A549 (cell line): ENCODE results near the gene GLCE. TPM values are rescaled to one million over a fixed set of nuclear protein-coding genes. Genes with fewer than 3 reads are reported as not detected.

ENCODE experiments used
- ATAC-seq, 2 experiments: fragments of 200-7000 bp in 1 of 2; fragments of >200 bp in 1 of 2; cut with Nextera tagmentation in 1 of 2; cut with Tn5 transposase in 1 of 2; 3 replicates each; pipeline versions ENCODE4 v1.8.0 to v1.9.1; 2018 to 2020; ENCODE audit warnings: mild to moderate bottlenecking in 1 of 2, moderate library complexity in 1 of 2
- CTCF ChIA-PET: fragments of 300-600 bp; sonication (Branson Sonifier 250); formaldehyde crosslinking; extraction: SDS; loops from one replicate; lab custom pipeline; 2021; ENCODE audit warnings: antibody characterized with exemption, inconsistent platforms; lab: Yijun Ruan, JAX
- POLR2A ChIA-PET: fragments of 350-600 bp; formaldehyde crosslinking; extraction: SDS; loops from one replicate; lab custom pipeline; 2021; ENCODE audit warnings: antibody characterized with exemption, inconsistent platforms; lab: Yijun Ruan, JAX
- DNase-seq, 2 experiments: peaks; one replicate each; pipeline versions ENCODE4 v3.0.0 to v3.0.0-alpha.2; 2011 to 2016; ENCODE audit warnings: low read depth in 1 of 2, low spot score in 1 of 2
- FAIRE-seq: peaks from 2 replicates; lab custom pipeline; 2011; peaks lifted over from hg19 to GRCh38; lab: Jason Lieb, UNC
- H3K27ac ChIP-seq, 2 experiments: fragments of >200 bp; sonication (Bioruptor Twin); formaldehyde crosslinking; 3 replicates each; pipeline ENCODE4 v1.5.1; 2016 to 2017
- H3K4me1 ChIP-seq: fragments of >200 bp; sonication (Bioruptor Twin); formaldehyde crosslinking; 3 replicates; pipeline ENCODE4 v1.6.1; 2016
- H3K4me2 ChIP-seq: fragments of >200 bp; sonication (Bioruptor Twin); formaldehyde crosslinking; 3 replicates; pipeline ENCODE4 v1.6.1; 2016
- H3K4me3 ChIP-seq: fragments of >200 bp; sonication (Bioruptor Twin); formaldehyde crosslinking; 3 replicates; pipeline ENCODE4 v1.5.1; 2016
- H3K9me3 ChIP-seq: fragments of >200 bp; sonication (Bioruptor Twin); formaldehyde crosslinking; 3 replicates; pipeline ENCODE4 v1.6.1; 2016
- ATOH8 ChIP-seq: fragments of 250-450 bp; sonication (Bioruptor Pico); IDR thresholded peaks from 2 replicates; pipeline ENCODE4 v1.5.0; 2020; ENCODE audit warnings: low read depth, mild to moderate bottlenecking, moderate library complexity
- BHLHE40 ChIP-seq: IDR thresholded peaks from 2 replicates; pipeline ENCODE4 v1.6.1; 2012; ENCODE audit warnings: low read depth, low read length, inconsistent platforms
- CBX2 ChIP-seq: fragments of 200-600 bp; sonication (generic); IDR thresholded peaks from 2 replicates; pipeline ENCODE4 v1.6.1; 2016; ENCODE audit warnings: low read depth, mild to moderate bottlenecking, borderline replicate concordance
- CBX8 ChIP-seq: fragments of 200-600 bp; sonication (generic); IDR thresholded peaks from 2 replicates; pipeline ENCODE4 v1.6.1; 2016
- CEBPB ChIP-seq, 2 experiments: fragments of >200 bp in 1 of 2; sonication (Bioruptor Twin) in 1 of 2; formaldehyde crosslinking in 1 of 2; IDR thresholded peaks; 2 replicates each; pipeline ENCODE4 v1.6.1; 2012 to 2016
- CHD4 ChIP-seq: fragments of 200-600 bp; sonication (generic); IDR thresholded peaks from 2 replicates; pipeline ENCODE4 v1.6.1; 2016; ENCODE audit warnings: antibody characterized with exemption, mild to moderate bottlenecking, borderline replicate concordance
- ELK1 ChIP-seq: fragments of 150-350 bp; IDR thresholded peaks from 2 replicates; pipeline ENCODE4 v1.6.1; 2014; ENCODE audit warnings: low read depth, mild to moderate bottlenecking, low read length
- EP300 ChIP-seq, 2 experiments: fragments of >200 bp; sonication (Bioruptor Twin); formaldehyde crosslinking; IDR thresholded peaks; 2 replicates in 1 of 2; 3 replicates in 1 of 2; pipeline ENCODE4 v1.6.1; 2016 to 2017
- FOSB ChIP-seq: fragments of 250-450 bp; sonication (Bioruptor Pico); IDR thresholded peaks from 2 replicates; pipeline ENCODE4 v1.5.0; 2020; ENCODE audit warnings: mild to moderate bottlenecking, moderate library complexity
- HDAC2 ChIP-seq: fragments of 200-600 bp; sonication (generic); IDR thresholded peaks from 2 replicates; pipeline ENCODE4 v1.6.1; 2016
- HMGXB4 ChIP-seq: fragments of 250-450 bp; sonication (Bioruptor Pico); IDR thresholded peaks from 2 replicates; pipeline ENCODE4 v1.5.0; 2021; ENCODE audit warnings: mild to moderate bottlenecking, moderate library complexity, borderline replicate concordance
- HOXB5 ChIP-seq: fragments of 250-450 bp; sonication (Bioruptor Pico); IDR thresholded peaks from 2 replicates; pipeline ENCODE4 v1.5.0; 2020; ENCODE audit warnings: mild to moderate bottlenecking, moderate library complexity
- JUN ChIP-seq, 2 experiments: fragments of >200 bp; sonication (Bioruptor Twin); formaldehyde crosslinking; IDR thresholded peaks; 2 replicates in 1 of 2; 3 replicates in 1 of 2; pipeline ENCODE4 v1.6.1; 2016 to 2017
- MAZ ChIP-seq: fragments of 150-350 bp; IDR thresholded peaks from 2 replicates; pipeline ENCODE4 v1.6.1; 2014; ENCODE audit warnings: antibody characterized with exemption, low read depth, low read length, borderline replicate concordance
- MYC ChIP-seq: IDR thresholded peaks from 2 replicates; pipeline ENCODE4 v1.6.1; 2012; ENCODE audit warnings: mild to moderate bottlenecking, inconsistent platforms, low read length, improper control_type of control experiment, borderline replicate concordance
- NR3C1 ChIP-seq: fragments of >200 bp; sonication (Bioruptor Twin); formaldehyde crosslinking; IDR thresholded peaks from 3 replicates; pipeline ENCODE4 v1.6.1; 2017
- PBX3 ChIP-seq: IDR thresholded peaks from 2 replicates; pipeline ENCODE4 v1.6.1; 2012
- RAD21 ChIP-seq, 2 experiments: fragments of >200 bp in 1 of 2; sonication (Bioruptor Twin) in 1 of 2; formaldehyde crosslinking in 1 of 2; IDR thresholded peaks in 1 of 2; conservative IDR thresholded peaks in 1 of 2; 2 replicates in 1 of 2; 3 replicates in 1 of 2; pipeline ENCODE4 v1.6.1; 2012 to 2018; ENCODE audit warnings: inconsistent platforms in 1 of 2
- RCOR1 ChIP-seq: fragments of 150-350 bp; IDR thresholded peaks from 2 replicates; pipeline ENCODE4 v1.6.1; 2014; ENCODE audit warnings: antibody characterized with exemption, low read length, low read depth
- RNF2 ChIP-seq: fragments of 200-600 bp; sonication (generic); IDR thresholded peaks from 2 replicates; pipeline ENCODE4 v1.6.1; 2016; ENCODE audit warnings: low read depth, mild to moderate bottlenecking, antibody characterized with exemption, moderate library complexity, borderline replicate concordance
- SREBF2 ChIP-seq: fragments of 450-650 bp; IDR thresholded peaks from 2 replicates; pipeline ENCODE4 v1.6.1; 2014; ENCODE audit warnings: mild to moderate bottlenecking, moderate library complexity
- TFCP2L1 ChIP-seq: fragments of 250-450 bp; sonication (Bioruptor Pico); IDR thresholded peaks from 2 replicates; pipeline ENCODE4 v1.5.0; 2021; ENCODE audit warnings: mild to moderate bottlenecking
- TP53 ChIP-seq: fragments of 250-450 bp; sonication (Bioruptor Pico); IDR thresholded peaks from 2 replicates; pipeline ENCODE4 v1.5.0; 2021; ENCODE audit warnings: mild to moderate bottlenecking, moderate library complexity
- ZC3H11A ChIP-seq: fragments of 450-650 bp; IDR thresholded peaks from 2 replicates; pipeline ENCODE4 v1.6.1; 2014; ENCODE audit warnings: antibody characterized with exemption, mild to moderate bottlenecking
- WGBS: methylation state at CpG from one replicate; pipeline ENCODE4 v1.1.6; 2017; ENCODE audit errors: missing lambda C conversion rate; 5-methylcytosine and 5-hydroxymethylcytosine counted together
- polyA plus RNA-seq, 4 experiments: library from polyadenylated mRNA; depleted of rRNA in 3 of 4; stranded (reverse); fragments of >200 nt; fragmentation: RNase III in 1 of 4; extraction: RNeasy Plus Mini Kit Qiagen cat#74134 plus additional on column Dnase treatment in 1 of 4; gene quantifications; 2 replicates in 3 of 4; 3 replicates in 1 of 4; pipeline ENCODE4 v1.2.3, GENCODE V29; 2011 to 2017

The GLCE gene
- polyA plus RNA-seq, 2 of the 4 experiments (the other 2 are of a cell fraction), result 19.6 to 41.8 TPM

- peak; percentile 72 for FAIRE-seq
- no peak overlapping the region for H3K4me2 ChIP-seq
- TF ChIP-seq CBX2, result no peak
- no peak for TF ChIP-seq PBX3
- TF ChIP-seq RAD21 (conservative IDR thresholded peaks at IDR 0.05 in 1 of 2, IDR thresholded peaks at IDR 0.05 in 1 of 2), result no peak
- TF ChIP-seq ATOH8 (CRISPR knock-in tag), result no peak
- TF ChIP-seq BHLHE40, result no peak
- no peak for TF ChIP-seq HOXB5
- TF ChIP-seq ZC3H11A, result no peak
- H3K9me3 ChIP-seq, result 0 out of 3 replicates have a peak, but pooled peaks cover 3% of the 10 kb centered on the region
- DNase-seq, result no peak
- H3K27ac ChIP-seq, result no peak overlapping the region
- POLR2A ChIA-PET, result interaction anchor here (1.2 kb wide), 1 partner anchor 15 kb away, joined by 4 read pairs; the partner anchor contains the start of gene GLCE
- ATAC-seq, result no peak
- WGBS, result 79% methylated on average over 1 of the region's 1 CpG
- H3K4me3 ChIP-seq, result no peak overlapping the region
- H3K4me1 ChIP-seq, result peaks cover 9% of the 10 kb centered on the region
- CTCF ChIA-PET, result interaction anchor here (0.8 to 3.9 kb wide), 6 partner anchors 11 to 120 kb away, joined by 3 to 16 read pairs (median 4); partner anchors contain the start of gene GLCE
These were observed 15.2 kb upstream of the GLCE start for GRCh38 chr15:69145149-69145693.

GRCh38 chr15:69145694-69146492 lies 14.5 kb upstream of the GLCE start:
- DNase-seq (no peak), FAIRE-seq (peak; percentile 79), ATAC-seq (peak in 1 of 2 experiments; percentile 34; a peak in 2 of 6 replicates)
- CTCF ChIA-PET, result interaction anchor here (0.8 to 3.9 kb wide), 6 partner anchors 9 to 120 kb away, joined by 3 to 16 read pairs (median 4); partner anchors contain the start of gene GLCE
- POLR2A ChIA-PET, result interaction anchor here (1.2 kb wide), 1 partner anchor 14 kb away, joined by 4 read pairs; the partner anchor contains the start of gene GLCE
- H3K27ac ChIP-seq, result no peak overlapping the region
- H3K4me1 ChIP-seq, result peaks cover 7% of the 10 kb centered on the region
- no peak overlapping the region for H3K4me3 ChIP-seq
- H3K9me3 ChIP-seq, result 0 out of 3 replicates have a peak, but pooled peaks cover 3% of the 10 kb centered on the region
- no peak overlapping the region for H3K4me2 ChIP-seq
- TF ChIP-seq EP300 (IDR thresholded peaks at IDR 0.05) (no peak), MAZ (no peak), HDAC2 (no peak), HMGXB4 (no peak), CBX2 (no peak), TP53 (CRISPR knock-in tag) (no peak), FOSB (CRISPR knock-in tag) (no peak), CHD4 (no peak), JUN (IDR thresholded peaks at IDR 0.05) (no peak), TFCP2L1 (no peak)
- WGBS, result 41% methylated on average over 7 of the region's 7 CpGs

- H3K4me3 ChIP-seq, result no peak overlapping the region
- ATAC-seq (no peak), FAIRE-seq (no peak), DNase-seq (no peak)
- WGBS, result 72% methylated on average over 9 of the region's 9 CpGs
- 0 out of 3 replicates have a peak, but pooled peaks cover 3% of the 10 kb centered on the region for H3K9me3 ChIP-seq
- H3K27ac ChIP-seq, result no peak overlapping the region
- no peak overlapping the region for H3K4me2 ChIP-seq
- ChIA-PET POLR2A (no interaction called here), CTCF (interaction anchor here (1.0 to 3.9 kb wide), 5 partner anchors 8 to 246 kb away, joined by 3 to 16 read pairs (median 4); partner anchors contain the start of gene GLCE)
- no peaks in the 10 kb centered on the region for H3K4me1 ChIP-seq
- TF ChIP-seq ATOH8 (CRISPR knock-in tag), result no peak
- no peak for TF ChIP-seq ZC3H11A
- no peak for TF ChIP-seq FOSB (CRISPR knock-in tag)
- no peak for TF ChIP-seq BHLHE40
- no peak for TF ChIP-seq NR3C1
- no peak for TF ChIP-seq CBX8
- no peak for TF ChIP-seq SREBF2
- no peak for TF ChIP-seq RNF2
- no peak for TF ChIP-seq CHD4
- TF ChIP-seq CEBPB (IDR thresholded peaks at IDR 0.05), result no peak
- no peak for TF ChIP-seq MAZ
- no peak for TF ChIP-seq RCOR1
- no peak for TF ChIP-seq ELK1
- no peak for TF ChIP-seq RAD21 (conservative IDR thresholded peaks at IDR 0.05 in 1 of 2, IDR thresholded peaks at IDR 0.05 in 1 of 2)
- TF ChIP-seq MYC, result no peak
These were observed 13.6 kb upstream of the GLCE start for GRCh38 chr15:69146724-69147435.
